Thyroid gland (tissue), 4 donors: ENCODE data around the gene IGSF23. TPM values are rescaled to one million over a fixed set of nuclear protein-coding genes. Genes with fewer than 3 reads are reported as not detected.

Experiments
- microRNA counts, 2 donors: library from miRNA; unstranded; fragments of <30 nt; microRNA quantifications; one replicate each; lab custom pipeline; 2016 to 2017
- microRNA-seq: library from miRNA; unstranded; fragments of <30 nt; microRNA quantifications from one replicate; pipeline ENCODE4, GENCODE V29; 2016
- small RNA-seq: library from RNA; depleted of rRNA; stranded (forward); fragments of <200 nt; gene quantifications from one replicate; pipeline ENCODE3, GENCODE V24; 2016
- total RNA-seq, 4 donors: library from RNA; depleted of rRNA; stranded (reverse); fragments of >200 nt; gene quantifications; one replicate each; pipeline ENCODE4 v1.2.3, GENCODE V29; 2016

IGSF23 gene
- total RNA-seq, 4 donors from 2014 or later = not detected

MicroRNAs within 50 kb of the gene (microRNA counts, 767-probe panel; counts per million panel counts)
- microRNA hsa-miR-4531 (lab: Ali Mortazavi, UCI) = 3,012 to 3,573 counts per million in 2 donors

Small RNA genes within 50 kb of the gene (microRNA-seq; reads per million reads assigned to microRNA genes)
- not detected for gene MIR4531

Small RNA genes within 50 kb of the gene (small RNA-seq; reads per million reads assigned to genes)
- gene AC243964.1 = not detected

Other genes starting within 250 kb of the IGSF23 start
- 1 to 10 TPM; 3.8 to 6.6 (median 5.1) TPM for gene ZNF285, start 212.0 kb upstream of the IGSF23 start, total RNA-seq
- 10 to 100 TPM; 13.3 to 22.9 (median 17.8) TPM for gene ZNF229, start 165.1 kb upstream of the IGSF23 start, total RNA-seq
- 10 to 100 TPM; 13.4 to 41.7 (median 19.9) TPM for gene ZNF180, start 113.0 kb upstream of the IGSF23 start, total RNA-seq
- gene CEACAM20, start 83.9 kb upstream of the IGSF23 start, total RNA-seq = not detected
- 10 to 100 TPM; 25.4 to 36.5 (median 30.2) TPM for gene PVR, start 30.3 kb downstream of the IGSF23 start, total RNA-seq
- 1 to 10 TPM in 3 of 4 donors, under 1 TPM in 1; 0.78 to 5.5 (median 3.8) TPM for gene CEACAM19, start 57.9 kb downstream of the IGSF23 start, total RNA-seq
- under 1 TPM in 1 of 4 donors, not detected in 3; 0.40 TPM for gene CEACAM16, start 85.6 kb downstream of the IGSF23 start, total RNA-seq
- 10 to 100 TPM; 12.4 to 56.2 (median 16.8) TPM for gene BCL3, start 135.1 kb downstream of the IGSF23 start, total RNA-seq
- 1 to 10 TPM; 2.0 to 5.6 (median 3.1) TPM for gene CBLC, start 164.3 kb downstream of the IGSF23 start, total RNA-seq
- gene BCAM, start 195.5 kb downstream of the IGSF23 start, total RNA-seq = 100 to 1,000 TPM; 156 to 391 (median 285) TPM
- 100 to 1,000 TPM in 3 of 4 donors, 10 to 100 TPM in 1; 88.6 to 164 (median 117) TPM for gene NECTIN2, start 232.7 kb downstream of the IGSF23 start, total RNA-seq